ENCODE results near the gene KCNH4. TPM values are rescaled to one million over a fixed set of nuclear protein-coding genes. Genes with fewer than 3 reads are reported as not detected.
"Not testable (repeated sequence)": the region's sequence is repeated elsewhere in the genome, so short reads cannot be mapped to it uniquely, and the experiment has no call there.

Gene KCNH4
- total RNA-seq, 1 experiment from 2014 or later: not detected

DNA sequence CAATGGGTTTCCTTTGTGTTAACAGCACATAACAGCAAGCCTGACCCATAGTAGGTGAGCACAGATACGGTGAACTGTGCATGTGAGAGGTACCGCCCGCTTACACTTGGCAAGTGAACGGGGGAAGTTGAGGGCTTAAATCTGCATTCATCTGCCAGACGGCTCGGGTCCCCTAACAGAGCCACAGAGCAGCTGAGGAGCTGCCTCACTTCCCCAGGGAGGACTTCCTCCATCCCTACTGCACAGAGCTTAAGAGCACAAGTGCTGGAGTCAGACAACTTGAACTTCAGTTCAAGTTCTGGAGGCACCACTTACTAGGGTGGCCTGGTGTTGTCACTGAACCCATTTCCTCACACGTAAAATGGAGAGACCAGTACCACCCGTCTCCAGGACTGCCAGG lies 39.6 kb downstream of the KCNH4 start:
- ChIA-PET CTCF (no interaction called here), POLR2A (no interaction called here), RAD21 (ENCODE audit: low non-redundant PET in 1 of 2, low total read pairs in 2 of 2, uncharacterized antibody in 2 of 2, unreplicated experiment in 2 of 2) (no interaction called here)
- TF ChIP-seq, protein P1, sequence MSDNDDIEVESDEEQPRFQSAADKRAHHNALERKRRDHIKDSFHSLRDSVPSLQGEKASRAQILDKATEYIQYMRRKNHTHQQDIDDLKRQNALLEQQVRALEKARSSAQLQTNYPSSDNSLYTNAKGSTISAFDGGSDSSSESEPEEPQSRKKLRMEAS (IDR thresholded peaks at IDR 0.05): no peak
- TF ChIP-seq, protein P2, sequence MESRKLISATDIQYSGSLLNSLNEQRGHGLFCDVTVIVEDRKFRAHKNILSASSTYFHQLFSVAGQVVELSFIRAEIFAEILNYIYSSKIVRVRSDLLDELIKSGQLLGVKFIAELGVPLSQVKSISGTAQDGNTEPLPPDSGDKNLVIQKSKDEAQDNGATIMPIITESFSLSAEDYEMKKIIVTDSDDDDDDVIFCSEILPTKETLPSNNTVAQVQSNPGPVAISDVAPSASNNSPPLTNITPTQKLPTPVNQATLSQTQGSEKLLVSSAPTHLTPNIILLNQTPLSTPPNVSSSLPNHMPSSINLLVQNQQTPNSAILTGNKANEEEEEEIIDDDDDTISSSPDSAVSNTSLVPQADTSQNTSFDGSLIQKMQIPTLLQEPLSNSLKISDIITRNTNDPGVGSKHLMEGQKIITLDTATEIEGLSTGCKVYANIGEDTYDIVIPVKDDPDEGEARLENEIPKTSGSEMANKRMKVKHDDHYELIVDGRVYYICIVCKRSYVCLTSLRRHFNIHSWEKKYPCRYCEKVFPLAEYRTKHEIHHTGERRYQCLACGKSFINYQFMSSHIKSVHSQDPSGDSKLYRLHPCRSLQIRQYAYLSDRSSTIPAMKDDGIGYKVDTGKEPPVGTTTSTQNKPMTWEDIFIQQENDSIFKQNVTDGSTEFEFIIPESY (IDR thresholded peaks at IDR 0.05; ENCODE audit: extremely low read depth, insufficient replicate concordance, low read length): no peak
- TF ChIP-seq, protein P3, sequence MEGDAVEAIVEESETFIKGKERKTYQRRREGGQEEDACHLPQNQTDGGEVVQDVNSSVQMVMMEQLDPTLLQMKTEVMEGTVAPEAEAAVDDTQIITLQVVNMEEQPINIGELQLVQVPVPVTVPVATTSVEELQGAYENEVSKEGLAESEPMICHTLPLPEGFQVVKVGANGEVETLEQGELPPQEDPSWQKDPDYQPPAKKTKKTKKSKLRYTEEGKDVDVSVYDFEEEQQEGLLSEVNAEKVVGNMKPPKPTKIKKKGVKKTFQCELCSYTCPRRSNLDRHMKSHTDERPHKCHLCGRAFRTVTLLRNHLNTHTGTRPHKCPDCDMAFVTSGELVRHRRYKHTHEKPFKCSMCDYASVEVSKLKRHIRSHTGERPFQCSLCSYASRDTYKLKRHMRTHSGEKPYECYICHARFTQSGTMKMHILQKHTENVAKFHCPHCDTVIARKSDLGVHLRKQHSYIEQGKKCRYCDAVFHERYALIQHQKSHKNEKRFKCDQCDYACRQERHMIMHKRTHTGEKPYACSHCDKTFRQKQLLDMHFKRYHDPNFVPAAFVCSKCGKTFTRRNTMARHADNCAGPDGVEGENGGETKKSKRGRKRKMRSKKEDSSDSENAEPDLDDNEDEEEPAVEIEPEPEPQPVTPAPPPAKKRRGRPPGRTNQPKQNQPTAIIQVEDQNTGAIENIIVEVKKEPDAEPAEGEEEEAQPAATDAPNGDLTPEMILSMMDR (IDR thresholded peaks at IDR 0.05 in 2 of 3, conservative IDR thresholded peaks at IDR 0.05 in 1 of 3; ENCODE audit: borderline replicate concordance in 1 of 3, insufficient read depth in 1 of 3, low read depth in 2 of 3, low read length in 2 of 3): no peak
- no peak for TF ChIP-seq EGR1 (IDR thresholded peaks at IDR 0.05; ENCODE audit: low read depth)
- TF ChIP-seq SP1 (IDR thresholded peaks at IDR 0.05; ENCODE audit: low read depth): no peak
- TF ChIP-seq CEBPB (IDR thresholded peaks at IDR 0.05; ENCODE audit: low read depth): no peak
- no peak for TF ChIP-seq POLR2AphosphoS5 (IDR thresholded peaks at IDR 0.05; ENCODE audit: low read depth, low read length)
- no peak for TF ChIP-seq CBX3 (IDR thresholded peaks at IDR 0.05; ENCODE audit: low read depth)
- no peak for TF ChIP-seq SRF (IDR thresholded peaks at IDR 0.05; ENCODE audit: low read depth)
- no peak for TF ChIP-seq ELF1 (IDR thresholded peaks at IDR 0.05; ENCODE audit: borderline replicate concordance, low read depth)
- TF ChIP-seq YY1 (IDR thresholded peaks at IDR 0.05; ENCODE audit: extremely low read depth, insufficient replicate concordance, low read depth, low read length): no peak
- no peak for TF ChIP-seq ZFX (IDR thresholded peaks at IDR 0.05)
- TF ChIP-seq SIN3A (IDR thresholded peaks at IDR 0.05; ENCODE audit: low read depth): no peak
- no peaks in the 10 kb centered on the region for H3K9me3 ChIP-seq (ENCODE audit: control insufficient read depth in 1 of 2, insufficient read depth in 1 of 2, low read depth in 1 of 2, low read length in 2 of 2)
- H4K20me1 ChIP-seq (ENCODE audit: insufficient read depth): no peaks in the 10 kb centered on the region
- intact Hi-C loops (cut with micrococcal nuclease): no loop called here
- H3K4me1 ChIP-seq (ENCODE audit: control insufficient read depth in 1 of 2, insufficient read depth in 2 of 2, low read length in 2 of 2): peaks cover 0 to under 1% of the 10 kb centered on the region in 2 experiments; a peak in 1 of 4 replicates
- H3K79me2 ChIP-seq (ENCODE audit: insufficient read depth, low read length): peaks cover 90% of the 10 kb centered on the region
- no TSS peak for BruUV-seq (replicated peaks)
- peaks cover 12 to 14% of the 10 kb centered on the region in 2 experiments; a peak in 3 of 4 replicates for H3K36me3 ChIP-seq (ENCODE audit: control insufficient read depth in 1 of 2, insufficient read depth in 2 of 2, low read length in 2 of 2)
- no peak for DNase-seq (ENCODE audit: low read depth, low spot score)
- no peak overlapping the region for H3K9ac ChIP-seq (ENCODE audit: low read length)
- H3K27ac ChIP-seq (ENCODE audit: low read depth, low read length): no peak overlapping the region
- no peaks in the 10 kb centered on the region for H3K9me2 ChIP-seq (ENCODE audit: insufficient read depth)
- no peak overlapping the region for H3K4me2 ChIP-seq (ENCODE audit: low read length)
- H2AFZ ChIP-seq (ENCODE audit: low read depth, low read length, poor library complexity, severe bottlenecking): no peak overlapping the region
- no peaks in the 10 kb centered on the region for H3K27me3 ChIP-seq (ENCODE audit: insufficient read depth, low read length)
- H3K4me3 ChIP-seq (replicated peaks in 1 of 2; ENCODE audit: low read depth in 1 of 2, low read length in 2 of 2): no peak overlapping the region
- ATAC-seq: no peak

DNA sequence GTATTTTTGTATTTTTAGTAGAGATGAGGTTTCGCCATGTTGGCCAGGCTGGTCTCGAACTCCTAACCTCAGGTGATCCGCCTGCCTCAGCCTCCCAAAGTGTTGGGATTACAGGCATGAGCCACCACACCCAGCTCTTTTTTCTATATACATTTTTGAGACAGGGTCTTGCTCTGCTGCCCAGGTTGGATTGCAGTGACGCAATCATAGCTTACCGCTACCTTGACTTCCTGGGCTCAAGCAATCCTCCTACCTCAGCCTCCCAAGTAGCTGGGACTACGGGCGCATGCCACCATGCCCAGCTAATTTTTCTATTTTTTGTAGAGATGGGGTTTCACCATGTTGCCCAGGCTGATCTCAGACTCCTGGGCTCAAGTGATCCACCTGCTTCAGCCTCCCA lies 40.3 kb downstream of the KCNH4 start:
- intact Hi-C loops (cut with micrococcal nuclease); H2AFZ ChIP-seq (ENCODE audit: low read depth, low read length, poor library complexity, severe bottlenecking); H3K4me1 ChIP-seq (ENCODE audit: control insufficient read depth in 1 of 2, insufficient read depth in 2 of 2, low read length in 2 of 2); H3K9ac ChIP-seq (ENCODE audit: low read length); CTCF ChIA-PET; H3K27ac ChIP-seq (ENCODE audit: low read depth, low read length); POLR2A ChIA-PET; BruUV-seq (replicated peaks); H3K9me3 ChIP-seq (ENCODE audit: control insufficient read depth in 1 of 2, insufficient read depth in 1 of 2, low read depth in 1 of 2, low read length in 2 of 2); H3K9me2 ChIP-seq (ENCODE audit: insufficient read depth); H4K20me1 ChIP-seq (ENCODE audit: insufficient read depth); ATAC-seq; H3K4me3 ChIP-seq (replicated peaks in 1 of 2; ENCODE audit: low read depth in 1 of 2, low read length in 2 of 2); H3K4me2 ChIP-seq (ENCODE audit: low read length); DNase-seq (ENCODE audit: low read depth, low spot score); RAD21 ChIA-PET (ENCODE audit: low non-redundant PET in 1 of 2, low total read pairs in 2 of 2, uncharacterized antibody in 2 of 2, unreplicated experiment in 2 of 2); H3K27me3 ChIP-seq (ENCODE audit: insufficient read depth, low read length): not testable (repeated sequence)
- peaks cover 93% of the 10 kb centered on the region for H3K79me2 ChIP-seq (ENCODE audit: insufficient read depth, low read length)
- peaks cover 9 to 19% of the 10 kb centered on the region in 2 experiments; a peak in 3 of 4 replicates for H3K36me3 ChIP-seq (ENCODE audit: control insufficient read depth in 1 of 2, insufficient read depth in 2 of 2, low read length in 2 of 2)

All from HCT116 (cell line).